MM.1S (cell line): Measurements from ENCODE around the gene KCNH8.

Source experiments
- EZH2 ChIP-seq: fragments of 300-600 bp; sonication (generic); optimal IDR thresholded peaks from 2 replicates; pipeline ENCODE3; 2017; ENCODE audit warnings: low read depth, mild to moderate bottlenecking, antibody characterized with exemption, low read length, mixed read lengths
- TF ChIP-seq, protein P1 (sequence below): fragments of 300-600 bp; sonication (generic); IDR thresholded peaks from 2 replicates; pipeline ENCODE4 v1.5.1; 2016; ENCODE audit warnings: antibody characterized with exemption, low read length, mixed read lengths

DNA sequence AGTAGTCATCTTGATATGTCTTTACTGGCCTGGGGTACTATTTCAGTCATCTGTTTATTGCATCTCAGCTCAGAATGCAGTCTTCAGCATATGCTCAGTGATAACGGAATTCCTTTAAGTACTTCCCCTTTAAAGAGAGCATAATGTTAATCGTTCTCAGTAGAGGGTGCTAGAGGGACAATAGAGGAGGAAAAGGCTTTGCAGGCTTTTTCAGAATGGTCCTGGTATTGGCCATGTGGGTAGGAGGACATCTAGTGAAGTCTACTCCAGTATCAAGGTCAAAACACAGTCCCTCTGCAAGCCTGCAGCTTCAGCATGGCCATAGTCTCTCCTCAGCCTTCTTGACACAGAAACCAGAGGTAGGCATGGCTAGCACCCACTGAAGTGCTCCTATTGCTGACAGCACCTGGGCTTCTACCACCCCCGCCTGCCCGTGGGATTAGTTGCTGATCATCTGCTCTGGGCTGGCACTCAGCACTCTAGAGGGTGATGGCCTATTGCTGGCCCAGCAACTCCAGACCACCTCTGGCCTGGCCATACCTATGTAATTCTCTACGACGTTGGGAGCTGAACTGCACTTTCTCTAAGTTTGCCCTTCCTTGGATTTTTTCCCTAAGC, 65.4 kb downstream of the KCNH8 start:
- no peak for TF ChIP-seq EZH2
- TF ChIP-seq, protein P1, sequence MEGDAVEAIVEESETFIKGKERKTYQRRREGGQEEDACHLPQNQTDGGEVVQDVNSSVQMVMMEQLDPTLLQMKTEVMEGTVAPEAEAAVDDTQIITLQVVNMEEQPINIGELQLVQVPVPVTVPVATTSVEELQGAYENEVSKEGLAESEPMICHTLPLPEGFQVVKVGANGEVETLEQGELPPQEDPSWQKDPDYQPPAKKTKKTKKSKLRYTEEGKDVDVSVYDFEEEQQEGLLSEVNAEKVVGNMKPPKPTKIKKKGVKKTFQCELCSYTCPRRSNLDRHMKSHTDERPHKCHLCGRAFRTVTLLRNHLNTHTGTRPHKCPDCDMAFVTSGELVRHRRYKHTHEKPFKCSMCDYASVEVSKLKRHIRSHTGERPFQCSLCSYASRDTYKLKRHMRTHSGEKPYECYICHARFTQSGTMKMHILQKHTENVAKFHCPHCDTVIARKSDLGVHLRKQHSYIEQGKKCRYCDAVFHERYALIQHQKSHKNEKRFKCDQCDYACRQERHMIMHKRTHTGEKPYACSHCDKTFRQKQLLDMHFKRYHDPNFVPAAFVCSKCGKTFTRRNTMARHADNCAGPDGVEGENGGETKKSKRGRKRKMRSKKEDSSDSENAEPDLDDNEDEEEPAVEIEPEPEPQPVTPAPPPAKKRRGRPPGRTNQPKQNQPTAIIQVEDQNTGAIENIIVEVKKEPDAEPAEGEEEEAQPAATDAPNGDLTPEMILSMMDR, result peak; percentile 5; the same call in 1 of the 2 replicates
